ENCODE results near the gene TBC1D3H.
"Not testable (repeated sequence)": the region's sequence is repeated elsewhere in the genome, so short reads cannot be mapped to it uniquely, and the experiment has no call there.

The TBC1D3H gene

GRCh38 chr17:36388385-36389245 is at the start of gene TBC1D3H:
Gene TBC1D3H, minus strand, starts transcription at chr17:36388435. Its CDS starts 1,540 bp downstream, at chr17:36386895.
- not testable (repeated sequence) for DNase-seq (ENCODE audit: low spot score)

GRCh38 chr17:36428891-36429290 is 40.7 kb upstream of the TBC1D3H start:
- not testable (repeated sequence) for DNase-seq (ENCODE audit: low spot score)

- not testable (repeated sequence) for DNase-seq (ENCODE audit: low spot score)
These were observed 27.1 kb upstream of the TBC1D3H start for GRCh38 chr17:36415180-36415941.

- DNase-seq (ENCODE audit: low spot score) = not testable (repeated sequence)
These were observed 2.9 kb upstream of the TBC1D3H start for GRCh38 chr17:36390943-36391645.

GRCh38 chr17:36375938-36376337 is 12.3 kb downstream of the TBC1D3H start:
- not testable (repeated sequence) for DNase-seq (ENCODE audit: low spot score)

GRCh38 chr17:36362496-36362895 is 25.7 kb downstream of the TBC1D3H start:
- DNase-seq (ENCODE audit: low spot score) = not testable (repeated sequence)

Measured in pons (tissue), 1 donor.